AG08395 (cell line): Measurements from ENCODE around the gene B9D1.
A peak's percentile ranks its signal among the peaks of the same experiment; 100 is the strongest.

ENCODE experiments used
- DNase-seq: peaks from one replicate; pipeline ENCODE4 v3.0.0; 2012; ENCODE audit warnings: mixed read lengths, low spot score

The B9D1 gene

GRCh38 chr17:19388791-19389785, 26.6 kb upstream of the B9D1 start:
- DNase-seq: no peak

GRCh38 chr17:19387921-19388521, 25.5 kb upstream of the B9D1 start:
- DNase-seq: peak; percentile 82

GRCh38 chr17:19386974-19387920, 24.7 kb upstream of the B9D1 start, which contains the start of gene MFAP4:
Gene MFAP4 (minus strand): TSS chr17:19387190. CDS start chr17:19387155, 35 bp downstream.
- peak; percentile 86 for DNase-seq

- DNase-seq: peak; percentile 83
Observed at GRCh38 chr17:19386051-19386929, 23.8 kb upstream of the B9D1 start.

GRCh38 chr17:19385521-19385983, 23.0 kb upstream of the B9D1 start:
- no peak for DNase-seq

- DNase-seq: peak; percentile 77
Observed at GRCh38 chr17:19384723-19385391, 22.3 kb upstream of the B9D1 start.

GRCh38 chr17:19383681-19384470, 21.4 kb upstream of the B9D1 start:
- peak; percentile 29 for DNase-seq

- no peak for DNase-seq
Observed at GRCh38 chr17:19382531-19383444, 20.3 kb upstream of the B9D1 start.

- no peak for DNase-seq
Observed at GRCh38 chr17:19381741-19382444, 19.4 kb upstream of the B9D1 start.

GRCh38 chr17:19381361-19381740, 18.8 kb upstream of the B9D1 start:
- DNase-seq: no peak

GRCh38 chr17:19380481-19381301, 18.2 kb upstream of the B9D1 start:
- no peak for DNase-seq

GRCh38 chr17:19379361-19380065, 17.0 kb upstream of the B9D1 start:
- no peak for DNase-seq

GRCh38 chr17:19378416-19379360, 16.2 kb upstream of the B9D1 start, which contains the start of gene MAPK7:
Gene MAPK7 (plus strand): TSS chr17:19378498. CDS start chr17:19378901, 403 bp downstream.
- no peak for DNase-seq

GRCh38 chr17:19377602-19378415, 15.3 kb upstream of the B9D1 start:
- DNase-seq: peak; percentile 99
